Ovary (tissue), 3 donors: ENCODE data around the gene MTM1.

Experiments used
- CTCF ChIP-seq, 3 donors: fragments of 450-650 bp in 2 of 3; fragments of 200-600 bp in 1 of 3; IDR thresholded peaks; one replicate each; pipeline versions ENCODE4 v1.5.1 to v1.8.0; 2016 to 2022; ENCODE audit warnings: antibody characterized with exemption in 3 of 3, mild to moderate bottlenecking in 1 of 3
- EP300 ChIP-seq: sonication (generic); formaldehyde crosslinking; IDR thresholded peaks from one replicate; pipeline ENCODE4 v1.6.1; 2017; ENCODE audit warnings: antibody characterized with exemption
- POLR2A ChIP-seq: fragments of 450-650 bp; IDR thresholded peaks from one replicate; pipeline ENCODE4 v1.6.1; 2017; ENCODE audit warnings: antibody characterized with exemption, mild to moderate bottlenecking, moderate library complexity
- donor health status: DM: no; HTN: no; CAD: no.

- no peak for TF ChIP-seq POLR2A
- no peak for TF ChIP-seq CTCF (IDR thresholded peaks at IDR 0.05)
- TF ChIP-seq EP300 = no peak
Observed at GRCh38 chrX:150704030-150704613, 135.7 kb downstream of the MTM1 start.
